Tibial nerve (tissue), 4 donors: ENCODE results near the gene CEACAM18. TPM values are rescaled to one million over a fixed set of nuclear protein-coding genes. Genes with fewer than 3 reads are reported as not detected.

Experiments used
- DNase-seq, 2 donors: peaks; one replicate each; pipeline ENCODE4 v3.0.0-alpha.2; 2019; ENCODE audit warnings: low spot score in 2 of 2
- H3K27ac ChIP-seq, 4 donors: fragments of 200-600 bp; sonication (generic) in 3 of 4; one replicate each; pipeline ENCODE4 v1.5.1; 2017 to 2019; ENCODE audit warnings: mild to moderate bottlenecking in 1 of 4
- H3K27me3 ChIP-seq, 2 donors: fragments of 200-600 bp; sonication (generic) in 1 of 2; one replicate each; pipeline versions ENCODE4 v1.5.1 to v1.6.0; 2017 to 2019
- H3K36me3 ChIP-seq, 3 donors: fragments of 200-600 bp; sonication (generic); one replicate each; pipeline ENCODE4 v1.5.1; 2018 to 2019
- H3K4me1 ChIP-seq, 4 donors: fragments of 200-600 bp; sonication (generic) in 3 of 4; one replicate each; pipeline ENCODE4 v1.5.1; 2017 to 2019
- H3K4me3 ChIP-seq, 4 donors: fragments of 200-600 bp; sonication (generic) in 3 of 4; one replicate each; pipeline ENCODE4 v1.5.1; 2017 to 2019; ENCODE audit warnings: mild to moderate bottlenecking in 1 of 4, moderate library complexity in 1 of 4
- H3K9me3 ChIP-seq, 4 donors: fragments of 200-600 bp; sonication (generic) in 3 of 4; one replicate each; pipeline ENCODE4 v1.5.1; 2017 to 2019
- EP300 ChIP-seq, 2 donors: sonication (generic); formaldehyde crosslinking; IDR thresholded peaks; one replicate each; pipeline ENCODE4 v1.6.1; 2017; ENCODE audit warnings: antibody characterized with exemption in 2 of 2, mild to moderate bottlenecking in 1 of 2
- POLR2A ChIP-seq, 2 donors: fragments of 450-650 bp; IDR thresholded peaks; one replicate each; pipeline ENCODE4 v1.6.1; 2017; ENCODE audit warnings: antibody characterized with exemption in 2 of 2, mild to moderate bottlenecking in 2 of 2, moderate library complexity in 2 of 2
- WGBS, 2 donors: methylation state at CpG; one replicate each; pipeline ENCODE4 v1.1.5; 2018; 5-methylcytosine and 5-hydroxymethylcytosine counted together
- total RNA-seq, 4 donors: library from RNA; depleted of rRNA; stranded (reverse); fragments of >200 nt; gene quantifications; one replicate each; pipeline ENCODE4 v1.1.0, GENCODE V29; 2016
- TF ChIP-seq, protein P1 (sequence below), 5 experiments: fragments of 200-600 bp in 3 of 5; fragments of 450-650 bp in 2 of 5; sonication (generic) in 3 of 5; IDR thresholded peaks; one replicate each; pipeline ENCODE4 v1.5.1; 2016 to 2019; ENCODE audit warnings: antibody characterized with exemption in 5 of 5, mild to moderate bottlenecking in 3 of 5, moderate library complexity in 2 of 5

CEACAM18 gene
- total RNA-seq, 4 donors from 2014 or later: not detected

GRCh38 chr19:51470966-51471365 is 7.4 kb upstream of the CEACAM18 start:
- Histone ChIP-seq H3K9me3 (no peaks in the 10 kb centered on the region), H3K4me1 (no peaks in the 10 kb centered on the region), H3K27ac (no peak overlapping the region), H3K36me3 (no peaks in the 10 kb centered on the region), H3K27me3 (peaks cover 0 to 18% of the 10 kb centered on the region in 2 donors), H3K4me3 (no peak overlapping the region)
- DNase-seq: no peak
- TF ChIP-seq EP300 (IDR thresholded peaks at IDR 0.05): no peak
- TF ChIP-seq POLR2A (IDR thresholded peaks at IDR 0.05): no peak
- TF ChIP-seq, protein P1, sequence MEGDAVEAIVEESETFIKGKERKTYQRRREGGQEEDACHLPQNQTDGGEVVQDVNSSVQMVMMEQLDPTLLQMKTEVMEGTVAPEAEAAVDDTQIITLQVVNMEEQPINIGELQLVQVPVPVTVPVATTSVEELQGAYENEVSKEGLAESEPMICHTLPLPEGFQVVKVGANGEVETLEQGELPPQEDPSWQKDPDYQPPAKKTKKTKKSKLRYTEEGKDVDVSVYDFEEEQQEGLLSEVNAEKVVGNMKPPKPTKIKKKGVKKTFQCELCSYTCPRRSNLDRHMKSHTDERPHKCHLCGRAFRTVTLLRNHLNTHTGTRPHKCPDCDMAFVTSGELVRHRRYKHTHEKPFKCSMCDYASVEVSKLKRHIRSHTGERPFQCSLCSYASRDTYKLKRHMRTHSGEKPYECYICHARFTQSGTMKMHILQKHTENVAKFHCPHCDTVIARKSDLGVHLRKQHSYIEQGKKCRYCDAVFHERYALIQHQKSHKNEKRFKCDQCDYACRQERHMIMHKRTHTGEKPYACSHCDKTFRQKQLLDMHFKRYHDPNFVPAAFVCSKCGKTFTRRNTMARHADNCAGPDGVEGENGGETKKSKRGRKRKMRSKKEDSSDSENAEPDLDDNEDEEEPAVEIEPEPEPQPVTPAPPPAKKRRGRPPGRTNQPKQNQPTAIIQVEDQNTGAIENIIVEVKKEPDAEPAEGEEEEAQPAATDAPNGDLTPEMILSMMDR (IDR thresholded peaks at IDR 0.05): no peak
- WGBS, 2 donors: 85 to 88% methylated on average over 9 of the region's 9 CpGs

DNA sequence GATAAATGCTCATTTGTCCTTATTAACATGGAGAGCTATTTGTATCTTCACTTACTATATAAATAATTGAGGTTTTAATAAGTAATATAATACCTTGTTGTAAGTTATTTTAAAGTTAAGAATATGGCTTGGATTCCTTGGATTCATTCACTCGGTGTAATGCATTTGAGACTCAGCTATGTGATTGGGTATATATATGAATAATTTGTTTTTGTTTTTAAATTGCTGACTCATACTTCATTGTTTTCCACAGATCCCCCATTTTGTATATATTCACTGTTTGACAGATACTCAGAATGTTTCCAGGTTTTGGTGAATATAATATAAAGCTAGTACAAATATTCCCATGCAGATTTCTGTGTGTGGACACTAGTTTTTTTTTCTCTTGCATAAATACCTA is 6.8 kb upstream of the CEACAM18 start:
- Histone ChIP-seq H3K27me3 (peaks cover 0 to 18% of the 10 kb centered on the region in 2 donors), H3K27ac (no peak overlapping the region), H3K4me1 (no peaks in the 10 kb centered on the region), H3K9me3 (no peaks in the 10 kb centered on the region), H3K36me3 (no peaks in the 10 kb centered on the region), H3K4me3 (no peak overlapping the region)
- DNase-seq: no peak
- WGBS, 2 donors: 44 to 47% methylated on average over 1 of the region's 1 CpG
- no peak for TF ChIP-seq EP300 (IDR thresholded peaks at IDR 0.05)
- TF ChIP-seq, protein P1 (IDR thresholded peaks at IDR 0.05): no peak
- no peak for TF ChIP-seq POLR2A (IDR thresholded peaks at IDR 0.05)

GRCh38 chr19:51472607-51473006 is 5.7 kb upstream of the CEACAM18 start:
- no peaks in the 10 kb centered on the region for H3K9me3 ChIP-seq
- H3K36me3 ChIP-seq: no peaks in the 10 kb centered on the region
- TF ChIP-seq POLR2A (IDR thresholded peaks at IDR 0.05) (no peak), EP300 (IDR thresholded peaks at IDR 0.05) (no peak)
- TF ChIP-seq, protein P1 (IDR thresholded peaks at IDR 0.05): no peak
- H3K4me3 ChIP-seq: no peak overlapping the region
- 17% methylated on average over 4 of the region's 4 CpGs for WGBS, 2 donors
- no peak overlapping the region for H3K27ac ChIP-seq
- peaks cover 0 to 18% of the 10 kb centered on the region in 2 donors for H3K27me3 ChIP-seq
- no peak for DNase-seq
- H3K4me1 ChIP-seq: no peaks in the 10 kb centered on the region

- H3K27ac ChIP-seq: no peak overlapping the region
- H3K9me3 ChIP-seq: no peaks in the 10 kb centered on the region
- TF ChIP-seq POLR2A (IDR thresholded peaks at IDR 0.05): no peak
- TF ChIP-seq, protein P1 (IDR thresholded peaks at IDR 0.05): peak; percentile 71 to 81 (median 77)
- peak; percentile 71 to 93 for DNase-seq
- H3K36me3 ChIP-seq: no peaks in the 10 kb centered on the region
- WGBS, 2 donors: 28 to 31% methylated on average over 7 of the region's 7 CpGs
- H3K27me3 ChIP-seq: peaks cover 0 to 18% of the 10 kb centered on the region in 2 donors
- no peak overlapping the region for H3K4me3 ChIP-seq
- H3K4me1 ChIP-seq: no peaks in the 10 kb centered on the region
Observed at GRCh38 chr19:51473009-51473707, 5.2 kb upstream of the CEACAM18 start.

GRCh38 chr19:51476164-51476563 is 2.2 kb upstream of the CEACAM18 start:
- Histone ChIP-seq H3K9me3 (no peaks in the 10 kb centered on the region), H3K4me1 (no peaks in the 10 kb centered on the region), H3K27me3 (peaks cover 0 to 14% of the 10 kb centered on the region in 2 donors), H3K4me3 (no peak overlapping the region), H3K27ac (no peak overlapping the region), H3K36me3 (no peaks in the 10 kb centered on the region)
- no peak for DNase-seq
- 92 to 93% methylated on average over 3 of the region's 3 CpGs for WGBS, 2 donors
- TF ChIP-seq EP300 (IDR thresholded peaks at IDR 0.05) (no peak), POLR2A (IDR thresholded peaks at IDR 0.05) (no peak)
- TF ChIP-seq, protein P1 (IDR thresholded peaks at IDR 0.05): no peak
